Activated CD4-positive, alpha-beta T cell treated with anti-CD3 and anti-CD28 coated beads, Interleukin-2, amount 50 U/mL, for 48 hours (primary cell): ENCODE measurements around the gene SH3TC2.

Experiments
- DNase-seq, 2 experiments: peaks; one replicate each; pipeline ENCODE4 v3.0.0-alpha.2; 2020

The SH3TC2 gene

DNA sequence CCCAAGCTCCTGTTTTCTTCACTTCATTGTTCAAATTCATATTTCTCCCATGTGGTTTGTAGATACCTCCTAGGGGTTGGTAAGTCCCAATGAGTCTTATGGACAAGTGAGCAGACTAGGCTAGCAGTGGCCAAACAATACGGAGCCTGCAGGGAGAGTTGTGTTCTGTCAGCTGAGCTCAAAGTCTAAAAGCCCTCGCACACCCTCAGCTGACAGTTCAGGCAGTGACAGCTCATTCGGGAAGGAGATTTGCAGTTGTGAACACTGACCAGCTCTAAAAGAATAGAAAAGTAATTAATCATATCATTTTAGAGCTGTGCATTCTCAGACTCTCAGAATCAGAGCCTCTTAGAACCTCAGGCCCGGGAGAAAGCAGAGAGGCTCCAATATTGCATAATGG is 95.1 kb downstream of the SH3TC2 start:
- DNase-seq = no peak

DNA sequence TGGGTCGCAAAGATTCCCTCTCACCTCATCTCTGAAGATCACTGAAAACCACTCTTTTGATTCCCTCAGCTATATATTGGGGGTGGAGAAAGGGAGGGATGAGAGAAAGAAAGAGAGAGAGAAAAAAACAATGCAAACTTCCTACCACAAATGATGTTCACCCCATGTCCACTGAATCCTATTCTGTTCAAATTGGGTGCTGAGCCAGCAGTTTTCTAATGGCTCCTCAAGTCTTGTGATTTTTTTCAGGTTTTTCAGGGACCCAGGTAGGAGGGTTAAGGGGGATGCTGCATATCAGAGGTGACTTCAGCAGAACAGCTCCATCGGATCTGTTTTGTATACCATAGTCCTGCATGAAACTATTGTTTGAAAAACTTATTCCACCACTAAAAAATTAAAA is 95.9 kb downstream of the SH3TC2 start:
- no peak for DNase-seq

DNA sequence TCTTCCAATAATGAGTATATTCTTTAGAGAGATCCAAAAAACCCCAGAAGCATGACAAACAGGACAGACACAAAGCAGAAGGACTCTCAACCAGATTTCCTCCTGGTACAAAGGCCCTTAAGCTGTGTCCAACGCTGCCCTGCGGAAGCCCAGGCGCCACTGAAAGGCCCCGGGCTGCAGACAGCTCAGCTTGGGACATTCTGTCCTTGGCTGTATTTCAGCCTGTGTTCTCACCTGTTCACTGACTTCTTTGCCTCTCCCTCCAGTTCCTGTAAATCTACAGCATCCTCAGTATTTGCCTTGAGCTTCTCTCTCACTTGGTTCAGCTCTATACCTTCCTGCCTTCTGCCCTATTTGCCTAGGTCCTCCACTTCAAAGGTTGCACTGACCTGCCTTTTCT is 96.5 kb downstream of the SH3TC2 start:
- no peak for DNase-seq

DNA sequence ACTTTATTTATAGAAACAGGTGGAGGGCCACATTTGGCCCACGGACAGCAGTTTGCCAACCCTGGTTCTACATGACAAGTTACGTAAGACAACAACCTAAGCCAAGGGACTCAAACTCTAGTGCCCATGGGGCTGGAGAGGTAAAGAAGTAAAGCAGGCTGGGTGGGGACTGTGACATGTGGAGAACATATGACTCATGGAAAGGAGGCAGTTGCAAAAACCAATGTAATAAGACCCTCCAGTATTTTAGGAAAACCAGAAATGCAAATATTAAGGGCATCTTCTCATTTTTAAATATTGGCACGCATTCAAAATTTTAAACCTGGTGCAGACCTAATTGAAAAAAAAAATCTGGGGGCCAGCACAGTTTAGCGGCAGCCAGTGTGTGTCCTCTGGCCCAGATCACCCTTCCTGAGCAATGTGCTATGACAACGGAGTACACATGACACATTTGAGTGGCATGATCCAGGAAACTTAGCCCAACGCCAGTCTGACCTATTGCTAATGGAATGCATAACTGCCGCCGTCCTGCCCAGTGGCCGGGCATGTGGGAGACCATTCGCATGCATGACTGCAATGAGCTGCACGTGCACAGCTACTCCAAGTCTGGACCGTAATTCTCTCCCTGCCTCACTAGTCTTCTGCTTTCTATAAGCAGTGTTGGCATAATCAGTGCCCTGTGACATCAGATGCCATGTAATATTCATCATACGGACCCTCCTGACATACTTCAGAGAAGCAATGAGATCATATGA is 97.2 kb downstream of the SH3TC2 start:
- DNase-seq = no peak

DNA sequence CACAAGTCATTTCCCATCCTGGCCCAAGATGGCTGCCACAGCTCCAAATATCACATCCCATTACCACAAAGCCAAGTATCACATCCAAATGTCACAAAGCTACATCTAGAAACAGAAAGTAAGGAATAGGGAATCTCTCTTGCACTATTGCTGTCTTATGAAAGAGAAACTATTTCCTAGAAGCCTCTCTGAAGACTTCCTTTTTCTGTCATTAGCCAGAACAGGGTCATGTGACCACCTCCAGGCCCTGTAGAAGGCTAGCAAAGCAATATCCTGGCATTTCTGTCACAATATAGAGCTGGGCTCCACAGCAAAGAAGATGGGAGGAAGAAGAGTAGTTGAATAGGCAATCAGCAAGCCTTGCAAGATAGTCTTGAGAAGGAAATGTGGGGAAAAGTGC is 99.2 kb downstream of the SH3TC2 start:
- no peak for DNase-seq

DNA sequence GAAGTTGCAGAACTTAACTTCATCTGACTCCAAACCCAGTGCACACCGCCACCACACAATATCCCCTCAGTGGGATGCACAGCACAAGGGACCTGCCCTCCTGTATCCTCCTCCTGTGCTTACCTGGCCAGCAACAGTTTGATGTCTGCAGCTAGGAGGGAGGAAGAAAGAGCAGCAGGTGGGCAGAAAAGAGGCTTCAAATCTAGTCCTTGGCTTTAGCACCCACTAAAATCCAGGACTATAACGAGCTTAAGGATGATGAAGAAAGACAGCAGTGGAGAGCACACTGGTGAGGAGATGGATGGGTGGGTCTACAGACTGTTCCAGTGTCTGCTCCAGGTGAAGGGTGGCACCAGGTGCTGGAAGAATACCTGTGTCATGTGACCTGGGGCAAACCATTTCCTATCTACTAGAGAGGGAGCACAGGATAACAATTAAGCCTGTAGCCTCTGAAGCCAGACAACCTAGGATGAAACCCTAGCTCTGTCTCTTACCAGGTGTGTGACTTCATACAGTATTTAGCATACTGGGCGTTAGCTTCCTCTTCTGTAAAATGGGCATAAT is 100.0 kb downstream of the SH3TC2 start:
- no peak for DNase-seq

DNA sequence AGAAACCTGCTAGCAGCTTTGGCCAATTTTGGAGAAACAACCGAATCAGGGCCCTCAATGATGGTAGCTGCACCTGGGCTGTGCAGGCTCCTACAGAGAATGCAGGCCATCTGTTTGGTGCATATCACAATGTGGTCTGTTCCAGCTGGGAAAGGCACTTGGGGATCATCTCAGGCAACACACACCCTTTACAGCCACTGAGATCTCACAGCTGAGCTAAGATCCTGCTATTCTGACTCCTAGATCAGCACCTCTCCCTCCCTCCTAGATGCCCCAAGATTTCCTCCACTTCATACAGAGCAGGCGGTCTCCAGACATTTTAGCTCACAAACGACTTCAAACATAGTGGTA is 100.7 kb downstream of the SH3TC2 start:
- DNase-seq = no peak

DNA sequence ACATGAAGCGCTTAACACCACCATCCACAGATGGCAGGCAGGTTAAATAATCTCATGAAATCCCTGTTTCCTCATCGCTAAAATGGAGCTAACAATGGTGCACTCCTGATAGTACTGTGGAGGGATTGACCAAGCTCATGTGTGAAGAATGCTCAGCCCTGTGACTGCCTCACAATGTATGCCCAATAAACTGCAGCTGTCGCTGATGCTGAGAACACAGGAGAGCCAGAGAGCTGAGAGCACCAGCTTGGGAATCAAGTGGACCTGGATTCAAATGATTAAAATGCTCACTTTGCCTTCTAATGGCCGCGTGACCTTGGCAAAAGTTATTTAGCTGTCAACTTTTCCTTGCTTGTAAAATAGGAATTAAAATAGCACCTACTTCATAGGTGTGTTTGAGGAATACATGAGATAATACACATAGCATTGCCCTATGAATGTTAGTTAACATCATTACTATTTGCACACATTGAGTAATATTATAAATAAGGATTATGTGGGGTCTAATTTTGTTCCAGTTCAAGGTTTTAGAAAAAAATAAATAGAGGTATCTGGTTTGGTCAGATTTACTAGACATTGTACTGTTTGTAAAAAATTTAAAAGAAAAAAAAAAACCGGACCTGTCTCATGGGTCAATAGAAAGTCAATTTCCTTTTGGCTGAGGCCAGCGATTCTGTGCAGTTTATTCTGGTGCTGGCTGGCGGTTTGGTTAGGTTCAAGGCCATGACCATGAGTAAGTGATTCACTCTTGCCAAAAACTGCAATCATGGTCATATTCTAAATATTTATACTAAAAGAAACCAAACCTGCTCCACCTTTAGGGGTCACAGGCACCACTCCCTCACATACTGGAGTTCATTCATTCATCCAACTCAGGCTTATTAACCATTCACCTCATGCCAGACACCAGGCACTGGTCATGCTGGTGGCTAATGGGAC is 101.3 kb downstream of the SH3TC2 start:
- no peak for DNase-seq

DNA sequence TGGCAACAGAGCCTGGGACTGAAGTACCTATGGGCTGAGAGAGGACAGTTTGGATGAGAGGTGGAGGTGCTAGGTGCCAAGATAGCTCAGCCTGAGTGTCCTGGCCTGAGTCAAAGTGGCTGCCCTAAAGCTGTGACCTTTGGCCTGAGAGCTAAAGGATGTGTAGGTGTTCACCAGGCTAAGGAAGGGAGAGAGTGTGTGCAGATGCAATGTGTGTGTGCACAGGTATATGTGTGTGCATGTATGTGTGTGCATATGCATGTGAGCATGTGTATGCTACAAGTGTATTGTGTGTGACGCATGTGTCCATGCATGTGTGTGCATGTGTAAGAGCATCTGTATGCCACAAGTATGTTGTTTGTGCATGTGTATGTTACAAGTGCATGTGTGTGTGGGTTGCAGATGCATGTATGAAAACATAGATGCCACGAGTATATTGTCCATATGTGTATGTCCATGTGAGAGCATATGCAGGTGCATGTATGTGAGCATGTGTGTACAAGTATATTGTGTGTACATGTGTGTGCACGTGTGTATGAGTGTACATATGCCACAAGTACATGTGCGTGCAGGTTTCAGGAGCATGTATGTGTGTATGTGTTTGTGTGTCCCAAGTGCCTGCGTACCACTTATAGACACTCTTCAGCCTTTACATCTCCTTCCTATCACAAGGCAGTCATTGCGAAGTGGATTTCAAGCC is 102.6 kb downstream of the SH3TC2 start:
- no peak for DNase-seq

DNA sequence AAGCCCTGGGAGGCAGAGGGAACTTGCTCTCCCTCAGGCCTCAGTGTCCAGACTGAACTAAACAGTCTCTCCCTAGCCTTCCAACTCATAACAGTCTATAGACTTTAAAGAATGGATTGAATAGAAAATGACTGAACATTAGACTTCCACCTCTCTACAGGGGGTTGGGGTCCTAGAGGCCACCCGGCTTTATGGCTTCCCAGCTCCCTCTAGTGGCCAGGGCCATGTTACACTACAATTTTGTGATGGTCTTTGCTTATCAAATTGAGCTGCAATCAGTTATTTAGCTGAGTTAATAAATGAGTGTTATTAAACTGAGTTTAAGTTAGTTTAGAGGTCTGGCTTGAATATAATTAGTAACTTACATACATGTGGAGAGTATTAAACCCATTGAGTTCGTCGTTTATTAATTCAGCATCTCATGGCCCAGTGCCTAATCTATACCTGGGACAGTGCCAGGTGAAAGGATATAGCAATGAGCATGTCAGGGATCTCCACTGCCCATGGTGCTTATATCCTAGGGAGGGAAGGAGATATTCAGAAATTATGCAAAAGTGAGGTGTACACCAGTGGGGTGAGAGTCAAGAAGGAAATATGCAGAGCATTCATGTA is 105.2 kb downstream of the SH3TC2 start:
- DNase-seq = peak; percentile 50 to 60

DNA sequence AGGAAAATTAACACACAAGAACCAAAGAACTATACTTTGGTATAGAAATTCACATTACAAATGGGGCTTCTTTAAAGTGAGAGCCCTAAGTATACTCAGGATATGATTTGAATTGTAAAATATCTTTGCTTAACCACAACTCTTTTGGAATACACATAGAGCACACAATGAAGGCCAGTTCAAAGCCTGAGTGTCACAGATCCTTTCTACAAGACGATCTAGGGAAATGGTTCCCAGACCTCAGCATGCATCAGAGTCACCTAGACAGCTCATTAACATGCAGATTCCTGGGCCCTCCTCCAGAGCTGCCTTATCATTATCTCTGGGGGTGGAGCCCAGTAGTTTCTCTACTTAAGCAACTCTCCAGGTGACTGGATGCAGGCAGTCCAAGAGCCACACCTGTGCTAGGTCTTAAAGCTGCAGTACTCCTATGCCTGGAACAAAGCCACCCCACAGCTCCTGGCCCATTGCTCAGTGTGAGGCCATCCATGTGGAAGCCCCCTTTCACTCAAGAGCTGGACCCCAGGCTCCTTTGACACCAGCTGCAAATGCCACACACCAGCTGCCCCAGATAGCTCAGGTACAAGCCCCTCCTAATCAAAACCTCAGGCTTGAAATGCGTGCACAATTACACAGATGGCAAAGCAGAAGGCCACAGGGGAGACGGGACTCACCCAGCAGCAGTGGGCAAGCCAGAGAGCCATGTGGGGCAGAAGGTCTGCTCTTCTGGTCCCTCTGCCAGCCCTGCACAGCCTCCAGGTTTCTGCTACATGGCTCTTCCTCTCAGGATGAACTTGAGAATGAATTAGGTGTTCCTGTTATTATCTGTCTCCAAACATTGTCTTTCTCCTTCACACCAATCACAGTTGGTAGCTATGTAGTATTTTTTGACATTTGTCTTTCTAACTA is 106.1 kb downstream of the SH3TC2 start:
- DNase-seq = no peak
